ENCODE measurements around the gene PGC.

The PGC gene

GRCh38 chr6:41693281-41694240 is 53.6 kb downstream of the PGC start:
- DNase-seq = no peak

DNA sequence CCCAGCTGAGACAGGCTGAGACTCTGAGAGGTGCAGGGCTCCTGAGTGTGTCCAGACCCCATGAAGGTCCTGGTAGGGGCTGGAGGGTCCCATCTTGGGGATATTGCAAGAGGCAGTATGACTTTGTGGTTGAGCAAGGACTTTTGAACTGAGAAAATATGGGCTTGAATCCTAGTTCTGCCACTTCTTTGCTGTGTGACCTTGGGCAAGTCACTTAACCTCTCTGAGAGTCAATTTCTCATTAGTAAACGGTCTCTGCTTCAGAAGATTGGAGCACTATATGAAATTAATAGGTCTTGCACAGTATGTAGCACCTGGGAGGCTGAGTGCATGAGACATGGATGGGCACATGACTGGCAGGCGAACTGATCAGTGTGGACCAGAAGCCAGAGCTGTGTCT is 54.5 kb downstream of the PGC start:
- DNase-seq = no peak

DNA sequence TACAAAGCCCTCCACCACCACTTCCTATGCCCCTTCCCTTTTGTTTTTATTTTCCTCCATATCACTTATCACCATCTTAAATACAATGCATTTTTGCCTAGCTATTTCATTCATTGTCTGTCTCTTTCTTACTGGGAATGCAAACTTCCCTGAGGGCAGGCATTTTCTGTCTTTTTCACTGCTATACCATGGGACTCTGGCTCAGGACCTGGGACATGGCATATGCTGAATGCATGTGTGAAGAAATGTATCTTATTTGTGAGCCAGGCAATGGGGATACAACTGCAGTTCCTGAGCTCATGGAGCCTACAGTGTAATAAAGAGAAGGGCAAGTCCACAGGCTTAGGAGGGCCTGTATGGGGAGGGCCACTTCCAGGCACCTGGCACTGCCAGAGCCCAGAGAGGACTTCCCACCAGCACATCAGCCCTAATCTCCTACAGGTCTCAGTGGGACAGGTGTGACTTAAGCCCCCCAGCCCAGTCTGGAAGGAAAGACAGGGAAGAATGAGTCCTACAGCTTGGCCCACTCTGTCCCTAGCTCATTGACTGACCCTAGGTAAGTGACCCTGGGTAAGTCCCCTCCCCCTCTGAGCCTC is 55.0 kb downstream of the PGC start:
- DNase-seq = no peak

DNA sequence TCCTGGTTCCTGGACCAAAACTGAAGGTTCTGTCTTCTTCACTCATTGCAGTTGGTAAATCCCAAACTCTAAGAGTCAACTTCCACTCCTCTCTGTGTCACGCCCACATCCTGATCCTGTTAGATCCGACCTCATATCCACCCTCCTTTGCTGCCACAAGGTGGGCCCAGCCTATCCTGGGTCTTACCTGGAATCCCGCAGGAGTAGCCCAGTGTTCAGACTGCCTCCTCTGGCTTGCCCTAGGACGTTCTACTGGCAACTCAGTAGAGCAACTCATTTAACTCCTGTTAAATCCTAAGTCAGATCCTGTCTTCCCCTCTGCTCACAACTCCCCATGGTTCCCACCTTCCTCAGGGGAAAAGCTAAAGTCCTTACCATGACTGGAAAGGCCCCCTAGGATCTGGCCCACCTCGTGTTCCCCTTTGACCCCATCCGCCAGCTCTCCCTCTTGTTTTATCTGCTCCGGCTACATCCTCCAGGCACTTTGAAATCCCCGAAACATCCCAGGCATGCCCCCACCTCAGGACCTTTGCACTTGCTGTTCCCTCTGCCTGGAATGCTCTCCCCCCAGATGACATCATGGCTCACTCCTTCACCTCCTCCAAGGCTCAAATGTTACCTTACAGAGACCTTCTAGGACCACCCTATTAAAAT is 55.6 kb downstream of the PGC start:
- DNase-seq = no peak

- DNase-seq = no peak
Measured at GRCh38 chr6:41690541-41691330, 56.5 kb downstream of the PGC start.

GRCh38 chr6:41689171-41690008 is 57.8 kb downstream of the PGC start:
- DNase-seq = no peak

GRCh38 chr6:41688256-41688965 is 58.8 kb downstream of the PGC start:
- DNase-seq = no peak

DNA sequence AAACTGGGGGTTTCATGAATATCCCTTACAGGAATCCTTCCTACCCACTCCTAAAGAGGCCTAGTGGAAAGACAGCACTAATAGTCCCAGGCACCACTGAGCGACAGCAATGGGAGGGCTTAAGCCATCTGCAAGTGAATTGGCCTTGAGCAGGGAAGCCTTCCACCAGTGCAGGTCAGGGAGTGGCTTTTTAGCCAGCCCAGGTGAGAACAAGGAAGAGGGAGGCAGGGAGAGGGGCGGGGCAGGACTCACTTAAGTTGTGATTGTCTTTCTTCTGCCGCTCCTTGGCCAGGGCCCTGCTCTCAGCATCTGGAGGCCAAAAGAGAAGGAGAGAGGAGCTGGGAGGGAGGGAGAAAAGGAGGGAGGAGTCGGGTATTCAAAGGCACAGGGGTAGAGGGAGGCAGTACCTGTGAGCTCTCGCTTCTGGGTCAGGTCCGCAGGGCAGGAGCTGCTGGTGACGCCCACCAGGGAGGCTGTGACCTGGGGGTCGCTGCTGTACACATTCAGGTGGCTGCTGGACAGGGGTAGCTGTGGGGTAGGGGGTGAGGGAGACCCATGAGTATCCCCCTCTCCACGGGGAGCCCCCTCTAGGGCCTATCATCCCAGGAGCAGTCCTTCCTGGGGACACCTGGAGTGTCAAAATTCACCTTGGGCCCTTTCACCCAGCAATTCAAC is 59.6 kb downstream of the PGC start:
- no peak for DNase-seq
